DMS153 treated with DMSO at 0.1 percent for 48 hours (cell line): ENCODE measurements around the gene CRIP1.

Experiments
- DNase-seq: peaks from one replicate; lab custom pipeline; 2025; ENCODE audit not compliant: unreplicated experiment; lab: John Stamatoyannopoulos, UW

The CRIP1 gene

GRCh38 chr14:105480199-105480746 is 6.4 kb upstream of the CRIP1 start:
- DNase-seq = no peak

GRCh38 chr14:105480807-105481801 is 5.6 kb upstream of the CRIP1 start:
- peak; percentile 32 for DNase-seq

- DNase-seq = peak; percentile 64
Measured at GRCh38 chr14:105481886-105482457, 4.7 kb upstream of the CRIP1 start.

- DNase-seq = no peak
Measured at GRCh38 chr14:105482486-105483110, 4.1 kb upstream of the CRIP1 start.

- no peak for DNase-seq
Measured at GRCh38 chr14:105483300-105484068, 3.2 kb upstream of the CRIP1 start.

GRCh38 chr14:105484069-105484996 is 2.4 kb upstream of the CRIP1 start:
- DNase-seq = no peak

- DNase-seq = no peak
Measured at GRCh38 chr14:105484997-105485393, 1.7 kb upstream of the CRIP1 start.

GRCh38 chr14:105485739-105486162 is 935 bp upstream of the CRIP1 start:
- DNase-seq = no peak

GRCh38 chr14:105486974-105487448 is 325 bp downstream of the CRIP1 start:
- no peak for DNase-seq

- no peak for DNase-seq
Measured at GRCh38 chr14:105487449-105487985, 831 bp downstream of the CRIP1 start.

- no peak for DNase-seq
Measured at GRCh38 chr14:105487986-105488777, 1.5 kb downstream of the CRIP1 start.

GRCh38 chr14:105488781-105489541 is 2.3 kb downstream of the CRIP1 start:
- no peak for DNase-seq

- DNase-seq = no peak
Measured at GRCh38 chr14:105489542-105490266, 3.0 kb downstream of the CRIP1 start.

GRCh38 chr14:105490267-105490571 is 3.5 kb downstream of the CRIP1 start:
- DNase-seq = no peak

GRCh38 chr14:105490572-105491365 is 4.1 kb downstream of the CRIP1 start, which contains the start of gene TEDC1:
TEDC1 (plus strand) TSS chr14:105491246; CDS start chr14:105491376, 130 bp downstream.
- DNase-seq = peak; percentile 86

- DNase-seq = peak; percentile 20
Measured at GRCh38 chr14:105491366-105491973, 4.8 kb downstream of the CRIP1 start.
